IMR-90 (cell line): ENCODE measurements around the gene CBX8. TPM values are rescaled to one million over a fixed set of nuclear protein-coding genes. Genes with fewer than 3 reads are reported as not detected.

ENCODE experiments used
- ATAC-seq: fragments of 200-7000 bp; cut with Tn5 transposase; 2 replicates; pipeline ENCODE4 v1.9.1; 2020; ENCODE audit warnings: low read depth, mild to moderate bottlenecking, moderate library complexity
- BruUV-seq: library from RNA; stranded (reverse); fragments of 400-500 nt; replicated peaks from 2 replicates; lab custom pipeline; 2021; lab: Mats Ljungman, UMichigan
- CTCF ChIA-PET: fragments of 300-600 bp; formaldehyde crosslinking; extraction: SDS; loops from one replicate; lab custom pipeline; 2021; ENCODE audit warnings: antibody characterized with exemption; lab: Yijun Ruan, JAX
- POLR2A ChIA-PET: fragments of 300-600 bp; sonication (Branson Sonifier 250); formaldehyde crosslinking; loops from one replicate; lab custom pipeline; 2022; ENCODE audit warnings: antibody characterized with exemption; ENCODE audit not compliant: unreplicated experiment; lab: Charles Lee
- DNase-seq: peaks from one replicate; pipeline ENCODE4 v3.0.0; 2013
- H2AFZ ChIP-seq: replicated peaks from 2 replicates; pipeline ENCODE3; 2013; ENCODE audit warnings: low read length, mild to moderate bottlenecking; ENCODE audit not compliant: poor library complexity
- H2AK5ac ChIP-seq: 2 replicates; pipeline ENCODE4 v1.6.1; 2013; ENCODE audit warnings: low read depth, low read length, inconsistent platforms
- H2AK9ac ChIP-seq: replicated peaks from 2 replicates; pipeline ENCODE3; 2013; ENCODE audit warnings: mild to moderate bottlenecking, low read depth, low read length, moderate library complexity; ENCODE audit not compliant: poor library complexity
- H2BK120ac ChIP-seq: 2 replicates; pipeline ENCODE4 v1.6.1; 2013; ENCODE audit warnings: low read depth, low read length, inconsistent platforms
- H2BK15ac ChIP-seq: 3 replicates; pipeline ENCODE4 v1.6.1; 2013; ENCODE audit warnings: low read depth, low read length, inconsistent platforms
- H2BK20ac ChIP-seq: 2 replicates; pipeline ENCODE4 v1.6.1; 2013; ENCODE audit warnings: low read depth, mild to moderate bottlenecking, inconsistent platforms, low read length, moderate library complexity
- H2BK5ac ChIP-seq: 2 replicates; pipeline ENCODE4 v1.6.1; 2013; ENCODE audit warnings: mild to moderate bottlenecking, low read depth, low read length, inconsistent platforms; ENCODE audit not compliant: poor library complexity, severe bottlenecking
- H3K14ac ChIP-seq: replicated peaks from 2 replicates; pipeline ENCODE4 v1.6.1; 2013; ENCODE audit warnings: low read depth, low read length, inconsistent platforms
- H3K18ac ChIP-seq: 2 replicates; pipeline ENCODE4 v1.6.1; 2013; ENCODE audit warnings: low read depth, low read length, control low read depth
- H3K23ac ChIP-seq: 2 replicates; pipeline ENCODE4 v1.6.1; 2013; ENCODE audit warnings: low read depth, low read length, inconsistent platforms
- H3K27ac ChIP-seq: 2 replicates; pipeline ENCODE4 v1.5.1; 2013; ENCODE audit warnings: mild to moderate bottlenecking, control low read depth, low read length; ENCODE audit not compliant: insufficient read depth
- H3K27me3 ChIP-seq: 2 replicates; pipeline ENCODE4 v1.6.1; 2013; ENCODE audit warnings: low read length; ENCODE audit not compliant: control insufficient read depth, insufficient read depth
- H3K36me3 ChIP-seq: 2 replicates; pipeline ENCODE4 v1.6.1; 2013; ENCODE audit warnings: low read length, mixed read lengths; ENCODE audit not compliant: control insufficient read depth, insufficient read depth
- H3K4ac ChIP-seq: 2 replicates; pipeline ENCODE4 v1.6.1; 2013; ENCODE audit warnings: low read depth, low read length, inconsistent platforms
- H3K4me1 ChIP-seq: 2 replicates; pipeline ENCODE4 v1.6.1; 2013; ENCODE audit warnings: low read length, mixed read lengths; ENCODE audit not compliant: control insufficient read depth, insufficient read depth
- H3K4me2 ChIP-seq: 2 replicates; pipeline ENCODE4 v1.6.1; 2013; ENCODE audit warnings: low read depth, mild to moderate bottlenecking, control low read depth, low read length, moderate library complexity
- H3K4me3 ChIP-seq: 2 replicates; pipeline ENCODE4 v1.5.1; 2013; ENCODE audit warnings: low read depth, mild to moderate bottlenecking, control low read depth, low read length, moderate library complexity; ENCODE audit not compliant: insufficient read depth
- H3K56ac ChIP-seq: 2 replicates; pipeline ENCODE4 v1.6.1; 2013; ENCODE audit warnings: low read length, inconsistent platforms; ENCODE audit not compliant: insufficient read depth; ENCODE audit errors: extremely low read depth
- H3K79me1 ChIP-seq, 2 experiments: 2 replicates each; pipeline ENCODE4 v1.6.1; 2013; ENCODE audit warnings: low read length in 2 of 2, inconsistent platforms in 1 of 2, low read depth in 1 of 2
- H3K9ac ChIP-seq: 2 replicates; pipeline ENCODE4 v1.6.1; 2013; ENCODE audit warnings: low read depth, low read length, control low read depth
- H3K9me1 ChIP-seq: 2 replicates; pipeline ENCODE4 v1.6.1; 2013; ENCODE audit warnings: low read length, inconsistent platforms; ENCODE audit not compliant: insufficient read depth
- H3K9me3 ChIP-seq: 2 replicates; pipeline ENCODE4 v1.6.1; 2013; ENCODE audit warnings: low read length; ENCODE audit not compliant: control insufficient read depth, insufficient read depth
- H4K20me1 ChIP-seq: 2 replicates; pipeline ENCODE4 v1.6.1; 2013; ENCODE audit warnings: low read length, inconsistent platforms; ENCODE audit not compliant: insufficient read depth
- H4K5ac ChIP-seq: 2 replicates; pipeline ENCODE4 v1.6.1; 2013; ENCODE audit warnings: mild to moderate bottlenecking, low read depth, low read length, control low read depth
- H4K8ac ChIP-seq, 2 experiments: 2 replicates each; pipeline ENCODE4 v1.6.1; 2013; ENCODE audit warnings: low read depth in 2 of 2, low read length in 2 of 2, control low read depth in 1 of 2, inconsistent platforms in 1 of 2
- H4K91ac ChIP-seq: 2 replicates; pipeline ENCODE4 v1.6.1; 2013; ENCODE audit warnings: low read depth, low read length, inconsistent platforms; ENCODE audit not compliant: insufficient read depth
- BHLHE40 ChIP-seq: fragments of 150-350 bp; IDR thresholded peaks from 2 replicates; pipeline ENCODE4 v1.6.1; 2016; ENCODE audit warnings: mild to moderate bottlenecking, low read depth, low read length
- CHD1 ChIP-seq: IDR thresholded peaks from 2 replicates; pipeline ENCODE4 v1.6.1; 2012; ENCODE audit warnings: low read depth, low read length, improper control_type of control experiment
- FOS ChIP-seq: fragments of 150-350 bp; IDR thresholded peaks from 2 replicates; pipeline ENCODE4 v1.6.1; 2016; ENCODE audit warnings: low read depth, low read length
- MAFK ChIP-seq: IDR thresholded peaks from 2 replicates; pipeline ENCODE4 v1.6.1; 2012; ENCODE audit warnings: low read depth, low read length, improper control_type of control experiment
- MAZ ChIP-seq: IDR thresholded peaks from 2 replicates; pipeline ENCODE4 v1.6.1; 2012; ENCODE audit warnings: low read depth, mild to moderate bottlenecking, low read length, improper control_type of control experiment, moderate library complexity, borderline replicate concordance
- MXI1 ChIP-seq: IDR thresholded peaks from 2 replicates; pipeline ENCODE4 v1.6.1; 2012; ENCODE audit warnings: low read depth, mild to moderate bottlenecking, low read length, moderate library complexity, borderline replicate concordance
- POLR2A ChIP-seq: IDR thresholded peaks from 2 replicates; pipeline ENCODE4 v1.6.1; 2012; ENCODE audit warnings: mild to moderate bottlenecking, low read depth, low read length
- RFX5 ChIP-seq: IDR thresholded peaks from 2 replicates; pipeline ENCODE4 v1.8.0; 2012; ENCODE audit warnings: low read depth, mild to moderate bottlenecking, low read length, moderate library complexity
- WGBS, 2 experiments: methylation state at CpG; one replicate each; pipeline versions ENCODE4 v1.1.5 to v1.1.7; 2013; ENCODE audit warnings: missing lambda C conversion rate in 2 of 2; ENCODE audit not compliant: insufficient read length in 1 of 2; ENCODE audit errors: extremely low coverage in 2 of 2; 5-methylcytosine and 5-hydroxymethylcytosine counted together
- dilution Hi-C: fragments of 300-500 bp; cut with HindIII; formaldehyde crosslinking; loops from one replicate; pipeline ENCODE4 v1.14.3; 2018; ENCODE audit warnings: low sequenced_read_pairs; ENCODE audit not compliant: unreplicated experiment
- in situ Hi-C: fragments of 300-500 bp; cut with MboI; formaldehyde crosslinking; loops from 3 replicates; pipeline ENCODE4 v1.14.3; 2019; ENCODE audit warnings: low sequenced_read_pairs, inconsistent platforms, mixed read lengths
- intact Hi-C: fragments of 100-400 bp; cut with micrococcal nuclease; formaldehyde crosslinking; loops from 2 replicates; pipeline ENCODE4 v1.10.0; 2022
- polyA plus RNA-seq, 3 experiments: library from polyadenylated mRNA; depleted of rRNA; stranded (reverse); fragments of >200 nt; gene quantifications; 2 replicates each; pipeline ENCODE4 v1.2.3, GENCODE V29; 2012; ENCODE audit warnings: low replicate concordance in 1 of 3
- total RNA-seq: library from RNA; depleted of rRNA; stranded (reverse); fragments of >200 nt; gene quantifications from 2 replicates; pipeline ENCODE4 v1.2.3, GENCODE V29; 2012
- TF ChIP-seq, protein P1 (sequence below): fragments of 150-350 bp; IDR thresholded peaks from 2 replicates; pipeline ENCODE4 v1.6.1; 2017; ENCODE audit warnings: mild to moderate bottlenecking, antibody characterized with exemption, low read length, low read depth

Gene CBX8
- total and polyA plus RNA-seq, 2 of the 4 experiments (the other 2 are of a cell fraction): 3.2 to 5.4 TPM

DNA sequence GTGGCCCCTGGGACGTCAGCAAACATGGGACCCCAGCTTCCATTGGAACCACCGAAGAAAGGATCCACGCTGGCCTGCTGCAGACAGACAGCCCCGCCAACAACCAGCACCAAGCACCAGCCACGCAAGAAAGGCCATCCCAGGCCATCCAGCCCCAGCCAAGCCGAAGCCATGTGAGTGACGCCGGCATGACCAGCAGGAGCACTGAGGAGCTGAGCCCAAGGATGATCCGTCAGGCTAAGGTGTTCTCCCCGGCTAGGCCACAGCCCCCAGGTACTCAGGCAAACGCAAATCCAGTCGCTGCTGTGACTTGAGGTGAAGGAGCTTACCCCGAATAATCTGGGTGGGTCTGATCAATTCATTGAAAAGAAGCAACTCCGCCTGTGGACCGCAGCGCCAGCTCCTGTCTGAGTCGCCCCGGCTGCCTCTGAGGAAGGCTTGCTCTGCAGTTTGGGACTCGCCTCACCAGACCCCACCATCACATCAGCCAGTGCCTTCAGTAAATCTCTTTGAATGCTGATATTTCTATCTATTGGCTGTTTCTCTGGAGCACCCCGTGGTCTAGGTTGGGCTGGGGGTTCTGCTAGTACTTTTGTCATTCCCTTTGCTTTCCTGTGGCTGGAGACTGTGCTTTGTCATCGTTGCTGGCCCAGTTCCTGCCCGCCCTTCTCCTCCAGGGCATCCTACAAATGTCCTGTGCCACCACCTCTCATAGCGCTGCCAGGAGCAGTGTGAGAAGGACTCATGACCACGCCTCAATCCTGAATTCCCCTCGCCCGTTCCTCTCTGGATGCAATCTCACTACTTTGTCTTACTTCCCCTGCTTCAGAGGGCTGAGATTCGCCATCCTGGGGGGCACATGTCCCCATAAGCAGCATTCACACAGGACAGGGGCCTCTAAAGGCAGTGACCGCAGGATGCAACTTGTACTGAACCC is 27.0 kb downstream of the CBX8 start:
- in situ Hi-C loops: no loop called here
- no peaks in the 10 kb centered on the region for H3K79me1 ChIP-seq
- no TSS peak for BruUV-seq

More for the DNA sequence above, 27.0 kb downstream of the CBX8 start:
- H2BK5ac ChIP-seq: no peak overlapping the region
- H3K9me1 ChIP-seq: no peaks in the 10 kb centered on the region
- H3K27me3 ChIP-seq: peaks cover 32% of the 10 kb centered on the region
- H3K27ac ChIP-seq: no peak overlapping the region
- H2BK20ac ChIP-seq: no peak overlapping the region
- H3K56ac ChIP-seq: no peak overlapping the region
- no peak overlapping the region for H3K18ac ChIP-seq
- H2BK120ac ChIP-seq: no peak overlapping the region
- H3K4me1 ChIP-seq: no peaks in the 10 kb centered on the region
- no peak for DNase-seq
- no peaks in the 10 kb centered on the region for H3K9me3 ChIP-seq
- TF ChIP-seq BHLHE40: no peak
- TF ChIP-seq MAZ: no peak
- no peak for TF ChIP-seq CHD1
- no peak for TF ChIP-seq MAFK
- TF ChIP-seq FOS: no peak
- no peak for TF ChIP-seq MXI1
- TF ChIP-seq, protein P1, sequence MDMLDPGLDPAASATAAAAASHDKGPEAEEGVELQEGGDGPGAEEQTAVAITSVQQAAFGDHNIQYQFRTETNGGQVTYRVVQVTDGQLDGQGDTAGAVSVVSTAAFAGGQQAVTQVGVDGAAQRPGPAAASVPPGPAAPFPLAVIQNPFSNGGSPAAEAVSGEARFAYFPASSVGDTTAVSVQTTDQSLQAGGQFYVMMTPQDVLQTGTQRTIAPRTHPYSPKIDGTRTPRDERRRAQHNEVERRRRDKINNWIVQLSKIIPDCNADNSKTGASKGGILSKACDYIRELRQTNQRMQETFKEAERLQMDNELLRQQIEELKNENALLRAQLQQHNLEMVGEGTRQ: no peak
- TF ChIP-seq POLR2A: no peak
- TF ChIP-seq RFX5: no peak
- H4K91ac ChIP-seq: no peak overlapping the region
- H3K14ac ChIP-seq: no peak overlapping the region
- no peaks in the 10 kb centered on the region for H4K20me1 ChIP-seq
- H2AFZ ChIP-seq: peak overlapping the region; percentile 6
- no peak overlapping the region for H3K9ac ChIP-seq
- ChIA-PET CTCF (interaction anchor here (0.5 kb wide), 1 partner anchor 10 kb away, joined by 3 read pairs; no protein-coding TSS in a partner anchor), POLR2A (no interaction called here)
- H2AK9ac ChIP-seq: no peak overlapping the region
- ATAC-seq: no peak
- intact Hi-C loops (no loop called here), dilution Hi-C loops (no loop called here)
- no peak overlapping the region for H3K4me2 ChIP-seq
- H3K23ac ChIP-seq: no peak overlapping the region
- 76% methylated on average over 12 of the region's 28 CpGs; no CpG with 5 or more reads in 1 of the 2 experiments for WGBS, 2 experiments
- no peaks in the 10 kb centered on the region for H3K36me3 ChIP-seq
- H3K4me3 ChIP-seq: no peak overlapping the region
- no peak overlapping the region for H4K8ac ChIP-seq
- H2BK15ac ChIP-seq: no peak overlapping the region
- H4K5ac ChIP-seq: no peak overlapping the region
- no peak overlapping the region for H3K4ac ChIP-seq
- no peak overlapping the region for H2AK5ac ChIP-seq
